OCI-LY3 (cell line): Measurements from ENCODE around the gene TSPO2.

Source experiments
- H2AFZ ChIP-seq: fragments of 200-600, 300-600 bp; shearing (Covaris generic); 2 replicates; pipeline ENCODE4 v1.6.0; 2014; ENCODE audit warnings: antibody characterized with exemption, low read depth, low read length
- H3K27ac ChIP-seq: fragments of 200-600, 300-600 bp; sonication (generic); 2 replicates; pipeline ENCODE4 v1.5.1; 2014; ENCODE audit warnings: mild to moderate bottlenecking, low read length, moderate library complexity, mixed read lengths
- H3K27me3 ChIP-seq: fragments of 200-600, 300-600 bp; sonication (generic); 2 replicates; pipeline ENCODE4 v1.6.1; 2014; ENCODE audit warnings: low read depth, low read length, mixed read lengths
- H3K36me3 ChIP-seq: fragments of 200-600, 300-600 bp; sonication (generic); replicated peaks from 2 replicates; pipeline ENCODE3; 2014; ENCODE audit warnings: low read depth, low read length, mixed read lengths
- H3K4me1 ChIP-seq: fragments of 300-600, 200-600 bp; sonication (generic); 2 replicates; pipeline ENCODE4 v1.6.1; 2014; ENCODE audit warnings: low read length, mixed read lengths
- H3K4me2 ChIP-seq: fragments of 200-600, 300-600 bp; sonication (generic); 2 replicates; pipeline ENCODE4 v1.6.1; 2014; ENCODE audit warnings: low read length, mixed read lengths
- H3K4me3 ChIP-seq: fragments of 300-600, 200-600 bp; sonication (generic); 2 replicates; pipeline ENCODE4 v1.5.1; 2014; ENCODE audit warnings: antibody characterized with exemption, mild to moderate bottlenecking, low read length, moderate library complexity
- H3K79me2 ChIP-seq: fragments of 300-600, 200-600 bp; shearing (Covaris generic); 2 replicates; pipeline ENCODE4 v1.6.1; 2014; ENCODE audit warnings: mild to moderate bottlenecking, low read length, mixed read lengths
- H3K9ac ChIP-seq: fragments of 300-600, 200-600 bp; shearing (Covaris generic); 2 replicates; pipeline ENCODE4 v1.6.0; 2014; ENCODE audit warnings: mild to moderate bottlenecking, low read length, moderate library complexity
- H3K9me3 ChIP-seq: fragments of 200-600, 300-600 bp; shearing (Covaris generic); 2 replicates; pipeline ENCODE4 v1.6.1; 2014; ENCODE audit warnings: low read length, mixed read lengths; ENCODE audit not compliant: insufficient read depth
- H4K20me1 ChIP-seq: fragments of 200-600, 300-600 bp; sonication (generic); 2 replicates; pipeline ENCODE4 v1.6.1; 2016; ENCODE audit warnings: low read length, mixed read lengths; ENCODE audit not compliant: insufficient read depth
- EZH2phosphoT487 ChIP-seq: fragments of 200-600 bp; shearing (Covaris generic); IDR thresholded peaks from 2 replicates; pipeline ENCODE4 v1.6.1; 2018; ENCODE audit warnings: antibody characterized with exemption, mixed run types, low read depth
- TF ChIP-seq, protein P1 (sequence below): fragments of 200-600, 300-600 bp; sonication (generic); IDR thresholded peaks from 2 replicates; pipeline ENCODE4 v1.5.1; 2014; ENCODE audit warnings: antibody characterized with exemption, low read length, low read depth

The TSPO2 gene

DNA sequence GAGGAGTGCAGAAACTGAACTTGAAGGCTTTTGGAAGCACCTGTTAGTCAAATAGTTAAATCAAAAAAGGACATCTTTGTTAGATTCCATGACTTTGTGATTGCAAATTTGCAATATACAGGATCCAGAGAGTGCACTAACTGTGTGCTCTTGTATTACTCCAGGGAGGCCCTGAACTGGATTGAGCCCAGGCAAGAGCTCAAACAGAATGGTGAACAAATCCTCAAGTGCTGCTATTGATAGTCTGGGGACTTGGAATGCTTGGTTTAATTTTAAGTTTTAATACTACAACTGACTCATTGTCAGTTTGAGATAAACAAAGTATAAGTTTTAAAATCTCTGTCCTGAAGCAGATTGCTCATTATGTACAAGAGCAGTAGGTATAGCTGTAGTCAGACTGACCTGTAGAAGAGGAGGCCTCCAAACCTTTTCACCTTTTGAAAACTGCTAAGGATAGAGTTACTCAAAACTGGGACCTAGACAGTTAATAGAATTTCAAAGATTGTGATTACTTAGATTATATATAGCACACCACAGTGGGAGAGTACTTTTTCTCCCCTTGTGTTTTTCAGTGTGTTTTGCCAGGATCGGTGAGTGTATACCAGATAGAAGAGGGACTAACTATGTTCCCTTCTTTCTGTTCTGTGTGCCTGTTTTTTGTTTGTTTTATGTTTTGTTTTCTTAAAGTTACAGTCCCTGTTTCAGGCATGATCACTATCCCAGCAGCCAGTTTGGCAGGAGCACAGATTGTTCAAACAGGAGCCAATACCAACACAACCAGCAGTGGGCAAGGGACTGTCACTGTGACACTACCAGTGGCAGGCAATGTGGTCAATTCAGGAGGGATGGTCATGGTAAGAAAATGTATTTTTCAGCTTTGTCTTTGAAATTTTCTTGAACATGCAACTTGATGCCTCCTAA is 48.8 kb downstream of the TSPO2 start:
- no peak overlapping the region for H3K9ac ChIP-seq
- no peak for TF ChIP-seq EZH2phosphoT487
- TF ChIP-seq, protein P1, sequence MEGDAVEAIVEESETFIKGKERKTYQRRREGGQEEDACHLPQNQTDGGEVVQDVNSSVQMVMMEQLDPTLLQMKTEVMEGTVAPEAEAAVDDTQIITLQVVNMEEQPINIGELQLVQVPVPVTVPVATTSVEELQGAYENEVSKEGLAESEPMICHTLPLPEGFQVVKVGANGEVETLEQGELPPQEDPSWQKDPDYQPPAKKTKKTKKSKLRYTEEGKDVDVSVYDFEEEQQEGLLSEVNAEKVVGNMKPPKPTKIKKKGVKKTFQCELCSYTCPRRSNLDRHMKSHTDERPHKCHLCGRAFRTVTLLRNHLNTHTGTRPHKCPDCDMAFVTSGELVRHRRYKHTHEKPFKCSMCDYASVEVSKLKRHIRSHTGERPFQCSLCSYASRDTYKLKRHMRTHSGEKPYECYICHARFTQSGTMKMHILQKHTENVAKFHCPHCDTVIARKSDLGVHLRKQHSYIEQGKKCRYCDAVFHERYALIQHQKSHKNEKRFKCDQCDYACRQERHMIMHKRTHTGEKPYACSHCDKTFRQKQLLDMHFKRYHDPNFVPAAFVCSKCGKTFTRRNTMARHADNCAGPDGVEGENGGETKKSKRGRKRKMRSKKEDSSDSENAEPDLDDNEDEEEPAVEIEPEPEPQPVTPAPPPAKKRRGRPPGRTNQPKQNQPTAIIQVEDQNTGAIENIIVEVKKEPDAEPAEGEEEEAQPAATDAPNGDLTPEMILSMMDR, result no peak
- no peaks in the 10 kb centered on the region for H3K27me3 ChIP-seq
- H3K9me3 ChIP-seq, result no peaks in the 10 kb centered on the region
- no peak overlapping the region for H3K4me2 ChIP-seq
- no peaks in the 10 kb centered on the region for H3K4me1 ChIP-seq
- no peak overlapping the region for H3K4me3 ChIP-seq
- peaks cover 65% of the 10 kb centered on the region for H3K36me3 ChIP-seq
- no peak overlapping the region for H3K27ac ChIP-seq
- peaks cover 3% of the 10 kb centered on the region; the same call in 1 of the 2 replicates for H4K20me1 ChIP-seq
- H3K79me2 ChIP-seq, result peaks cover under 1% of the 10 kb centered on the region; the same call in 1 of the 2 replicates
- no peak overlapping the region for H2AFZ ChIP-seq

DNA sequence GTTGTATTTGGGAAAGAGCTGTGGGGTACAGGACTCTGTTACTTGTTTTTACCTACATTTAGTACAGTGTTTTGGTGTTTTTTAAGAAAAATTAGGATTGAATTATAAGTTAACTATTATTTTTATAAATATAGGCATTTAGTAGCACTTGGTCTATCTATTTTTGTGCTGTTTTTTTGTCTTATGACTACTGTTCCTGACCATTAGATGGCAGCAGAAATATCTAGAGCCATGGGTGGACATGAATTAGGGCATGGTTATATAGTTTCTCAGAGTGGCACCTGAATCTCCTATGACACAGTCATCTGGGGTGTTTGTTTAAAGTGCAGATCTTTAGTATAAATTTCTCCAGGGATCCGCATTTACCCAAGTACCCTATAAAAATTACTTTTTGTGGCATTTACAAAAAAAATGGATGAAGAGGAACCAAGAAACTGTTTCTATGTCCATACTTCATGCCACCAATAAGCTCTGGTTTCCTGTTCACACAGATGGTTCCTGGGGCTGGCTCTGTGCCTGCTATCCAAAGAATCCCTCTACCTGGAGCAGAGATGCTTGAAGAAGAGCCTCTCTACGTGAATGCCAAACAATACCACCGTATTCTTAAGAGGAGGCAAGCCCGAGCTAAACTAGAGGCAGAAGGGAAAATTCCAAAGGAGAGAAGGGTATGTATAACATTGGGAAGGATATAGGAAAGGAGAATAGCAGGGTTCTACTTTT is 50.3 kb downstream of the TSPO2 start:
- Histone ChIP-seq H3K4me1 (no peaks in the 10 kb centered on the region), H3K79me2 (no peaks in the 10 kb centered on the region; the same call in 1 of the 2 replicates), H3K4me3 (no peak overlapping the region), H3K36me3 (peaks cover 69% of the 10 kb centered on the region), H2AFZ (no peak overlapping the region), H3K9me3 (no peaks in the 10 kb centered on the region), H3K27me3 (no peaks in the 10 kb centered on the region), H3K9ac (no peak overlapping the region), H3K4me2 (no peak overlapping the region), H3K27ac (no peak overlapping the region), H4K20me1 (peaks cover 3% of the 10 kb centered on the region; the same call in 1 of the 2 replicates)
- TF ChIP-seq, protein P1, result peak; percentile 55
- no peak for TF ChIP-seq EZH2phosphoT487

DNA sequence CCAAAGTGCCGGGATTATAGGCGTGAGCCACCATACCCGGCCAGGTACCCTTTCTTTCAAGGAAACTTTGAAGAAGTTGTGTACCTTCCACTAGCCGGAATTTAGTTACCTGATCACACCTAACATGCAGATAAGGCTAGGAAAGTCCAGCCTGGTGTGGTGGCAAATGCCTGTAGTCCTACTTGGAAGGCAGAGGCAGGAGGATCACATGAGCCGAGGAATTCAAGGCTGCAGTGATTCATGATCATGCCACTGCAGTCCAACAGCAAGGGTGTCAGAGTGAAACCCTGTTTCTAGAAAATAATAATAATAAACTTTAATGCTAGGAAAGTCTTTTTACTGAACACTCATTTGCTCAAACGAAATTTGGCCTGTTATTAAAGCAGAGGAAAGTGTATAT is 51.5 kb downstream of the TSPO2 start:
- H3K9me3 ChIP-seq, result no peaks in the 10 kb centered on the region
- H3K79me2 ChIP-seq, result no peaks in the 10 kb centered on the region
- H3K27ac ChIP-seq, result no peak overlapping the region
- no peak overlapping the region for H2AFZ ChIP-seq
- H3K4me1 ChIP-seq, result no peaks in the 10 kb centered on the region
- no peak for TF ChIP-seq EZH2phosphoT487
- TF ChIP-seq, protein P1, result no peak
- H3K9ac ChIP-seq, result no peak overlapping the region
- H4K20me1 ChIP-seq, result peaks cover 3% of the 10 kb centered on the region; the same call in 1 of the 2 replicates
- no peak overlapping the region for H3K4me2 ChIP-seq
- H3K4me3 ChIP-seq, result no peak overlapping the region
- no peaks in the 10 kb centered on the region for H3K27me3 ChIP-seq
- H3K36me3 ChIP-seq, result peaks cover 81% of the 10 kb centered on the region
